ENCODE results near the gene TMEM147.

DNA sequence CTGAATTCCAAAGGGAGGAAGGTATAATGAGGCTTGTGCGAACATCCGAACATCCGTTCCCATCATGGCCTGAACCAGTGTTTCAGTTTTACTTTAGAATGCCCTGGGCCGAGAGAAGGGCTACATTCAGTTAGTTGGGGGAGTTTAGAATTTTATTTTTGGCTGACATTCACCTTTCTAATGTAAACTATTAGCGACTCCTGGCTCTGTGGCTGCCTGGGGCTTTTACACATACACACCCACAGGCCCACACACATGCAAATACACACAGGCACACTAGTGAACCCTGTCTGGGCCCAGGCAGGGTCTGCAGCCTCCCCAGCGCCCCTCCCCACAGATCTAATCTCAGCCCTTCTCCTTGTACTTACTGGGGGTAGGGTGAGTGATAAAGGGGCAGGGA lies 6.1 kb upstream of the TMEM147 start:
- TF ChIP-seq POLR2AphosphoS5 (IDR thresholded peaks at IDR 0.05; ENCODE audit: low read depth): no peak
- TF ChIP-seq GABPA (IDR thresholded peaks at IDR 0.05; ENCODE audit: low read depth): no peak
- TF ChIP-seq CTCF (IDR thresholded peaks at IDR 0.05; ENCODE audit: insufficient read depth, low read length): no peak

All from HL-60 (cell line).